Left ventricle myocardium inferior (tissue), 1 donor: ENCODE measurements around the gene TIMM21. TPM values are rescaled to one million over a fixed set of nuclear protein-coding genes. Genes with fewer than 3 reads are reported as not detected.

Experiments
- DNase-seq: peaks from one replicate; pipeline ENCODE4 v3.0.0-alpha.2; 2020
- H3K27ac ChIP-seq: fragments of 200-600 bp; replicated peaks from 2 replicates; pipeline ENCODE4 v1.8.0; 2021
- H3K27me3 ChIP-seq: fragments of 200-600 bp; 2 replicates; pipeline ENCODE4 v1.8.0; 2021; ENCODE audit warnings: low read depth
- H3K36me3 ChIP-seq: fragments of 200-600 bp; 2 replicates; pipeline ENCODE4 v1.8.0; 2021
- H3K4me1 ChIP-seq: fragments of 200-600 bp; 2 replicates; pipeline ENCODE4 v1.8.0; 2021
- H3K4me3 ChIP-seq: fragments of 200-600 bp; 2 replicates; pipeline ENCODE4 v1.8.0; 2021; ENCODE audit warnings: mild to moderate bottlenecking, moderate library complexity
- H3K9me3 ChIP-seq: fragments of 200-600 bp; replicated peaks from 2 replicates; pipeline ENCODE4 v1.8.0; 2021
- CTCF ChIP-seq: fragments of 200-600 bp; IDR thresholded peaks from 2 replicates; pipeline ENCODE4 v1.8.0; 2021; ENCODE audit warnings: antibody characterized with exemption, mild to moderate bottlenecking, borderline replicate concordance
- intact Hi-C: fragments of 100-400 bp; cut with micrococcal nuclease; formaldehyde crosslinking; loops from one replicate; pipeline ENCODE4 v1.11.0; 2022
- total RNA-seq: library from RNA; stranded (reverse); fragmentation: NEBNext Ultra II Directional; extraction: Animal tissue kit (Norgen Biotek cat#: 25700); gene quantifications from one replicate; pipeline ENCODE4 v1.2.1, GENCODE V29; 2021
- donor health status: DM: no; HTN: yes; CAD: no; lungs with severe emphysema.

The TIMM21 gene
- total RNA-seq, 1 donor from 2014 or later: 172 TPM

DNA sequence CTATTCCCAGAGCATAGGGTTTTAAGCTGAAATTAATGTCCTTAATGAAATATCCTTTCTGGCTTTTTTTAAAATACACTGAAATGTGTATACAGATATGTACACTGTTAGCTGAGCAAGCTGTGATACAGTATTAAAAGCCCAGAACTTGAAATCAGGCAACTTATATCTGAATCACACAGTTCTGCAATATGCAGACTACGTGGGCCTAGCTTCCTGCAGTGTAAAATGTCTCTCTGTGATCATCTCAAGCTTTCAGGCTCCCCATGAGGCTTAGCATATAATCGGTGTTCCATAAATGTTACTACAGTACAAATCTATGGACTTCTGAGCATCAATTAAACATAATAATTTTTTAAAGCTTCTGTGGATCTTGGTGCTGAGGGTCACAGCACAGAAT is 8.9 kb upstream of the TIMM21 start:
- no peak for DNase-seq
- no peak for TF ChIP-seq CTCF
- Histone ChIP-seq H3K9me3 (no peaks in the 10 kb centered on the region), H3K4me3 (no peak overlapping the region), H3K27me3 (peaks cover 21% of the 10 kb centered on the region), H3K36me3 (no peaks in the 10 kb centered on the region), H3K4me1 (no peaks in the 10 kb centered on the region), H3K27ac (no peak overlapping the region)
- intact Hi-C loops: no loop called here

- DNase-seq: no peak
- intact Hi-C loops: no loop called here
- H3K36me3 ChIP-seq: no peaks in the 10 kb centered on the region
- no peak for TF ChIP-seq CTCF
- H3K9me3 ChIP-seq: no peaks in the 10 kb centered on the region
- peaks cover 21% of the 10 kb centered on the region for H3K27me3 ChIP-seq
- no peak overlapping the region for H3K4me3 ChIP-seq
- H3K27ac ChIP-seq: no peak overlapping the region
- H3K4me1 ChIP-seq: no peaks in the 10 kb centered on the region
Measured at GRCh38 chr18:74139888-74140287, 8.4 kb upstream of the TIMM21 start.

GRCh38 chr18:74140582-74140981 is 7.7 kb upstream of the TIMM21 start:
- peaks cover 21% of the 10 kb centered on the region for H3K27me3 ChIP-seq
- no peaks in the 10 kb centered on the region for H3K9me3 ChIP-seq
- no peak overlapping the region for H3K4me3 ChIP-seq
- no peak overlapping the region for H3K27ac ChIP-seq
- DNase-seq: no peak
- no peak for TF ChIP-seq CTCF
- no peaks in the 10 kb centered on the region for H3K4me1 ChIP-seq
- intact Hi-C loops: no loop called here
- no peaks in the 10 kb centered on the region for H3K36me3 ChIP-seq

DNA sequence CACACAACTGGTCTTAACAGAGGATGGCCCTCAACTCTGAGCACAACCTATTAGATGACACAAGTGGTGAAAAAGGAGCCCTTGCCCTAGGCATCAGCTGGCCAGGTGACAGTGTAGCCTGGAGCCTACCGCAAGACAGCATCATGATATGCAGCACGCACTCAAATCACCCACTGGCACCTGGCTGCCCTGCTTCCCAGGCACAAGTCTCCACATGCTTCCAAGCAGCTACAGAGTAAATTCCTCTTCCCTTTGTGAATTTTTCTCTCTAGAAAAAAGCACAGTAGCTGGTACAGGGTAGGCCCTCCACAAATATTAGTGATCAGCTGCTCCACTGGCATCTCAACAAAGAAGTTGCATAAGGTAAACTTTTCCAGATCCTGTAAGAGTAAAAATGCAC is 6.7 kb upstream of the TIMM21 start:
- intact Hi-C loops: no loop called here
- no peak for TF ChIP-seq CTCF

DNA sequence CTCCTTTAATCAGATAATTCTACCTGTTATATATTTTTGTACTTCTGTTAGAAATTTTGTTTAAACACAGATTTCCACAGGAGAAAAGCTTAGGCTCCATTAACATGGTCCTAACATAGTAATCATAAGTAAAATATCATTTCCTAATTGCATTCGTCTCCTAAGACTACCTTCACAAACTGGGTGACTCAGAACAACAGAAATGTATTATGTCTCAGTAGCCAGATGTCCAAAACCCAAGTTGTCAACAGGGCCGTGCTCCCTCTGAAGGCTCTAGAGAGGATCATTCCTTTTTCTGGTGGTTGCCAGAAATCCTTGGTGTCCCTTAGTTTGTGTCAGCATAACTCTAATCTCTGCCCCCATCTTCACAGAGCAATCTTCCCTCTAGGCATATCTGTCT is 6.1 kb upstream of the TIMM21 start:
- H3K4me1 ChIP-seq: peaks cover 4% of the 10 kb centered on the region
- no peak overlapping the region for H3K4me3 ChIP-seq
- TF ChIP-seq CTCF: no peak
- H3K27ac ChIP-seq: no peak overlapping the region
- H3K36me3 ChIP-seq: no peaks in the 10 kb centered on the region
- no peak for DNase-seq
- H3K27me3 ChIP-seq: peaks cover 7% of the 10 kb centered on the region
- intact Hi-C loops: no loop called here
- H3K9me3 ChIP-seq: no peaks in the 10 kb centered on the region

More for the DNA sequence above, 6.7 kb upstream of the TIMM21 start:
- Histone ChIP-seq H3K27ac (no peak overlapping the region), H3K36me3 (no peaks in the 10 kb centered on the region), H3K4me1 (no peaks in the 10 kb centered on the region), H3K4me3 (no peak overlapping the region), H3K27me3 (peaks cover 12% of the 10 kb centered on the region), H3K9me3 (no peaks in the 10 kb centered on the region)
- DNase-seq: no peak

DNA sequence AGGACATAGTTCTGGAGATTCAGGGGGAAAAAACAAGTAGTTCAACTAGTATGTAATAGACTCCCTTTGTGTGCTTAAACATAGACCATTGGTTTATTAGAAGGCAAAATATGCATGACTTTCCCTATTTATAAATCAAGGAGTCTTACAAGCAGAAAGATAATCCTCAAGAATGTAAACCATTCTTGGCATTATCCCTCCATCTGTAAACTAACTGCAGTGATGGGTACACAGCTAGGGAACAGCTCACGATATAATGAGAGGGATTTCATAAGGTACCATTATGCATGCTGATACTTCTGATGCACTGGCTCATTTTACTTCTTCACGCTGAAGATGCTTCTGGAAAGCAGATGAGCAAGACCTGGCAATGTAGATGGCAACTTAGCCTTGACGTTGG is 1.6 kb upstream of the TIMM21 start:
- Histone ChIP-seq H3K27me3 (no peaks in the 10 kb centered on the region), H3K4me3 (peak overlapping the region; percentile 88), H3K36me3 (peaks cover 8% of the 10 kb centered on the region), H3K27ac (no peak overlapping the region), H3K4me1 (peaks cover 41% of the 10 kb centered on the region), H3K9me3 (no peaks in the 10 kb centered on the region)
- no peak for DNase-seq
- intact Hi-C loops: no loop called here
- no peak for TF ChIP-seq CTCF
